Endothelial cell of umbilical vein (primary cell): Measurements from ENCODE around the gene PLEKHD1.

Experiments used
- CTCF ChIP-seq, 2 donors: IDR thresholded peaks; 1 replicate in 1 of 2; 2 replicates in 1 of 2; pipeline ENCODE4 v1.5.1; 2011; ENCODE audit warnings: low read length in 2 of 2, mild to moderate bottlenecking in 2 of 2, moderate library complexity in 2 of 2, control low read depth in 1 of 2, inconsistent platforms in 1 of 2, low read depth in 1 of 2; ENCODE audit not compliant: insufficient read depth in 1 of 2; ENCODE audit errors: extremely low read depth in 1 of 2
- POLR2AphosphoS5 ChIP-seq: IDR thresholded peaks from 2 replicates; pipeline ENCODE4 v1.6.1; 2012; ENCODE audit warnings: low read depth, mild to moderate bottlenecking, control low read depth, low read length, moderate library complexity; ENCODE audit not compliant: insufficient read depth

GRCh38 chr14:69573205-69573830 lies 88.8 kb downstream of the PLEKHD1 start:
- no peak for TF ChIP-seq CTCF (IDR thresholded peaks at IDR 0.05; ENCODE audit: extremely low read depth in 1 of 2, insufficient read depth in 1 of 2, low read depth in 1 of 2, low read length in 2 of 2)
- TF ChIP-seq POLR2AphosphoS5: no peak
